GM21825 (cell line): ENCODE results near the gene PDSS2.

Experiments used
- ATAC-seq: cut with Tn5 transposase; IDR thresholded peaks from one replicate; pipeline ENCODE4 v1.9.1; 2021; ENCODE audit warnings: mild to moderate bottlenecking, moderate library complexity; ENCODE audit not compliant: unreplicated experiment

The PDSS2 gene

GRCh38 chr6:107419733-107420132, 39.6 kb downstream of the PDSS2 start:
- no peak for ATAC-seq

DNA sequence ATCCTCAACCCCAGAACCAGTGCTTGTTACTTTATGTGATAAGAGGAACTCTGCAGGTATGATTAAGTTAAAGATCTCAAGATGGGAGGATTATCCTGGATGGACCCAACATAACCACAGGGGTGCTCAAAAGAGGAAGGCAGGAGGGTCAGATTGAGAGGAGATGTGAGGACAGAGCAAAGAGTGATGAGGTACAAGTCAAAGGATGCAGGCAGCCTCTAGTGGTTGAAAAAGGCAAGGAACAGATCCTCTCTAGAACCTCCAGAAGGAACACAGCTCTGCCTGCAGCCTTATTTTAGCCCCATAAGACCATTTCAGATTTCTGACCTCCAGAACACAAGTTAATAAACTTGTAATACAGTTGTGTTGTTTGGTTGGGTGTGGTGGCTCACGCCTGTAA, 41.2 kb downstream of the PDSS2 start:
- ATAC-seq: no peak

GRCh38 chr6:107416145-107416544, 43.2 kb downstream of the PDSS2 start:
- ATAC-seq: no peak

DNA sequence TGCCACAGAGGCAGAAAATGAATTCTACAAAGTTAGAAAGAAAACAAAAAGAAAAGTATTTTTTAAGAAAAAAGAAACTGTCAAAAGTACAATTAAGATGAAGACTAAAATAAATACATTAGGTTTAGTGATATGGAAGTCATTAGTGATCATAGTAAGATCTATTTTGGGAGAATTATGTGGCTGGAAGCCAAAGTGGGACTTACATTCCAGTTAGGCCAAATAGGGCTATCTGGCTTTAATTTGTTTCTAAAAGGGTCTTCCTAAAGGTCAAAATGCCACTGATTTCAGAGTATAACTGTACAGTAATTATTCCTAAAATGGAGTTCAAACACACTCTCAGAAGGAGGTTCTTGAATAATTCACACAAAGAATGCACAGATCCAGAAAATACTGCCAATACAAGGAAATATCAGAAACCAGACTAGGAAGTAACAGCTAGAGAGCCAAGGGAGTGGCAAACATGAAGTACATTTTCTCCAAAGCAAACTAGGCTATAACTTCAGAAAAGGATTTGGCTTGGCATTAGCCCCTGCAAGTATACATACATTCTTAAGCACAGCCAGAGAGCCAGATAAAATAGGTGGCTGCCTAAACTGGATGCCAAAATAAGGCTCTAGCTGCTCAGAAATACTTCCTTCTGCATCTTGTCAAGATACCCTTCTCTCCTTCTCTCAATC, 45.3 kb downstream of the PDSS2 start:
- ATAC-seq: no peak

DNA sequence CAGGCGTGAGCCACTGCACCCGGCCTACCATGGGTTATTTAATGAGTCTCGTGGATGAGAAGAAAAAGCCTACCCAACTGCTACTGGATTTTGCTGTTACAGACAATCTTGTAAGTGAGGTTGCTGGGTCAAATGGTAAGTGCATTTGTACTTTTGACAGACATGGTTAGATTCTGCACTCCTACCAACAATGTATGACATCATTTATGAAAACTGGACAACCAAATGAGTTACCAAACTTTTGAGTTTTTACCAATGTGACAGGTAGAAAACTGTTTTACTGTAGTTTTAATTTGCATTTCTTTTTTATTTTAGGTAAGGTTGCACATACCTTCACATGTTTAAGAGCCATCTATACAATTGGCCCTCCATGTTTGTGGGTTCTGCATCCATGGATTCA, 48.2 kb downstream of the PDSS2 start:
- no peak for ATAC-seq

DNA sequence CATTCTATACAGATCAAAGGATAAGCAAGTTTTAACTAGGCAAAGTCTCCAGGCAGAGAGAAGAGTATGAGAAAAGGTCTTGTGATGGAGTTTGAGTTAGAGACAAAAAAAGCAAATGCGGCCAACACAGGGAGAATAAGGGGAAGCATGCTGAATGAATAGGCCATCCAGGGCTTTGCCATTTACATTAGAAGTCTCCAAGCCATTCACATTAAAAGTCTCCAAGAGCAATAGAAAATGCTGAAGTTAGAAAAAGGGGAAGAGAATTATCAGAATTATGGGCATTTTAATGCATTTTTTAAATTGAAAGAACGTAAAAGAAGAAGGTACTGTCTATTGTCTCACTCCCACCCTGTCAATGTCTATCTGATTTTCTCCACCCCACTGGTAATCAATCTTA, 49.4 kb downstream of the PDSS2 start:
- ATAC-seq: no peak

DNA sequence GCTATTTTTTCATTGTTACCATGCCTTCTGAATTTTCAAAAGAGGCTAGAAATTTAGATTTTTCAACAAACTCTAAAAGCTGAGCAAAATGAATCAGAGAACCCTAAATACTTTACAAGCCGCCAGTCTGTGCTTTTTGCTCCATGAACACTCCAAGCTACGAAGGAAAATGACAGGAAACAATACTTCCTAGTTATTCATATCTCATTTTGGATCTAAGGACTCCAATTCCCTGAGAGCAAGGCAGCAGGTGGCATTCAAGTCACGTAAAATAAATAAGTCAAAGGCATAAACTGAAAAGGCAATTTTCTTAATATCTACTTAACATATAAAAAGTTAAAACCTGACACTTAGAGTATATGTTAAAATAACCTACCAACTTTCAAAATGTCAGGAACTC, 50.6 kb downstream of the PDSS2 start:
- ATAC-seq: no peak

DNA sequence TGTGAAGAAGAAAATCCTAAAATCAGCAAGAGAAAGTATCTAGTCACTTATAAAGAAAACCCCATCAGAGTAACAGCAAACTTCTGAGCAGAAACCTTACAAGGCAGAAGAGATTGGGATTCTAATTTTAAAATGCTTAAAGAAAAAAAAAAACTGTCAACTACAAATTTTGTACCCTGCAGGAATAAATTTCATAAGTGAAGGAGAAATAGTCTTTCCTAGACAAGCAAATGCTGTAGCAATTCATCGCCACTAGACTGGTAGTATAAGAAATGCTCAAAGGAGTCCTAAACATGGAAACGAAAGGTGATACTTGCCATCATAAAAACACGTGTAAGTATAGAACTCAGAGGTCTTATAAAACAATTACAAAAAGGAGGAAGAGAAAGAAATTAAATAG, 54.4 kb downstream of the PDSS2 start:
- no peak for ATAC-seq

GRCh38 chr6:107402533-107402932, 56.8 kb downstream of the PDSS2 start:
- no peak for ATAC-seq

DNA sequence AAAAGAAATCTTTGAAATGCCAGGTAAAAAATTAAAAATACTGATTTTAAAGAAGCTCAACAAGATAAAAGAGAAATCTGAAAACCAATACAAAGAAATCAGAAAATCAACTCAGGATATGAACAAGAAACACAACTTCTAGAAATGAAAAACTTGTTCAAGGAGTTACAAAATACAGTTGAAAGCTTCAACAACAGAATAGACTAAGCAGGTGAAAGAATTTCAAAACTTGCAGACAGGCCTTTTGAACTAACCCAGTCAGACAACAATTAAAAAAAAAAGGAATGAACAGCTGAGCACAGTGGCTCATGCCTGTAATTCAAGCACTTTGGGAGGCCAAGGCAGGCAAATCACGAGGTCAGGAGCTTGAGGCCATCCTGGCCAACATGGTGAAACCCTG, 57.8 kb downstream of the PDSS2 start:
- no peak for ATAC-seq

DNA sequence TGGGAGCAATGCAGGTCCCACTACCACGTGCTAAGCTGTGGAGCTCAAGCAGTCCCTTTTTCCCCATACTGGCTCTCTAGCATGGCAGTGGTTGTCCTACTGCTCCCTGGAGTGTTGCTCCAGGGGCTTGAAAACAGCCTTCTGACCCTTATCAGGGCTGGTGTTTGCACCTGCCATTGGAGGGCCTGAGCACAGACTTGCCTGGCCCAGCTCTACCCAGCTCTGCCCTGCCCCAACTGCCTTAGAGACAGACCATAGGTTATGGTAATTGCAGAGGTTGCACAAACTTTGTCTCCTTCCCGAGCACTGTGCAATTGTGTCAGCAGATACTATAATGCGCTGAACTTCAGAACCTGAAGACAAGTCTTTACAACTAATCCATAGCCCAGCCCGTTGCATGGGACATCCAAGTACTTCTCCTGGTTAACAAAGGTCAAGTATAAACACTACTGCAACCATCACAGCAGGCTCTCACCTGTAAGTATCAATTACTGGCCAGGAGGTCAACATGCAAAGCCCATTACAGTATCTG, 58.7 kb downstream of the PDSS2 start:
- ATAC-seq: no peak

DNA sequence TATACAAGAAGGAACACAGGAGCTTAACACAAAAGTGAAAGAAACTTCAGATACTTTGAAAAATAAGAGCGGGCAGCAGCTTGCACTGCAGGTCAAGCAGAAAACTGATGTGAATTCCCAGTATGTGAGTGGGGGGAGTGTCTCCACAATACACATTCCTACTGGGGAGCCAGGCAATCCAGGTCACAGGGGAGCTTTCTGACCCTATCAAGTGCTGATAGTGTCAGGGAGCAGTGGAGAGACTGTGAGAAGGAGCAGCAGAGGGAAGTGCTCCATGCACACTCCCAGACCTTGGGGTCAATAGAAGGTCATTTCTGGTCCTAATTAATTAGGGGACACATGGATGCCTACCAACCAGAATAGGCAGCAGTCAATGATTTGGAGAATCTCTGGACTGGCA, 59.4 kb downstream of the PDSS2 start:
- no peak for ATAC-seq

DNA sequence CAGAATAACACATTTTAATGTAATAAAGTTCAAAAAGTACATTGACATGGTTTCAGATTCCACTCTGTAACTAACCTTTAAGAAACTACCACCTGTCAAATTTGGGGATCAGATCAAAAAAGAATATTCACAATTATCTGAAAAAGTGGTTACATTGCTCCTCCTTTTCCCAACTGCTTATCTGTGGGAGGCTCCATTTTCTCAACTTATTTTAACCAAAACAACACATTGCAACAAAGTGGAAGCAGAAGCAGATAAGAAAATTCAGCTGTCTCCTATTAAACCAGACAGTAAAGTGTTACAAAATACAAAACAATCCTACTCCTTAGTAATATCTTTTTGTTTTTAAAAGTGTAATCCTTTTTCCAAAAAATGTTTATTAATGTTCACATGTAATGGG, 61.4 kb downstream of the PDSS2 start:
- no peak for ATAC-seq

GRCh38 chr6:107396211-107396610, 63.2 kb downstream of the PDSS2 start:
- ATAC-seq: no peak

- ATAC-seq: no peak
Observed at GRCh38 chr6:107392069-107392468, 67.3 kb downstream of the PDSS2 start.

DNA sequence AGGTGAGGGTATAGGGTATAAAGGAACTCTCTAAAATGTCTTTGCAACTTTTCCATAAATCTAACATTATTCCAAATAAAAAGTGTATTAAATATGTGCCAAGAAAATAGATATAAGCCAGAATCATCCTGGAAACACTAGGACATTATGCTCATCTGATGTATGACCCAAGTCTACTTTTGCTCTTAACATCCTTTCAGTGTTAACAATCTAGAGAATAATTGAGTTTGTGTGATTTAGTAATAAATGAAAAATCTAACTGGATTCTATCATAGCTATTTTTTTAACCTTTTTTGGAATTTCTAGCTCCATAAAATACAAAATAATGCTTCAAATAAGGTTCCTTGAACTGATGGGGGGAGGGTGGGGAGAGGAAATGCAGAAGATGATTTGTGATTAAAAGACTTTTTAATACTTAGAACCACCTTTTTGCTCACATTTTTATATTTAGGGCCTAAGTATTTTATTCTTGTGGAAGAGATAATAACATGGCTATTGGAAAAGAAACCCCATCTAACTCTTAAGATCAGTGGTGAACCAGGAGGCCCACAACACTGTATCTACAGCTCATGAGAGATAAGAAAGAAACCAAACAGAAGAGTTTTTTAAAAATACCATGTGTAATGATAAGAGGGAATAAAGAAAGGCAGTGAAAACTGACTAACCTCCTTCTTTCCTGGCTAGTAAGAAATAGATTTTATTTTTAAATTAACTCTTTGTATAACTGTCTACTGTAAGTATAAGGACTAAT, 68.5 kb downstream of the PDSS2 start:
- no peak for ATAC-seq

GRCh38 chr6:107390056-107390455, 69.3 kb downstream of the PDSS2 start:
- no peak for ATAC-seq

DNA sequence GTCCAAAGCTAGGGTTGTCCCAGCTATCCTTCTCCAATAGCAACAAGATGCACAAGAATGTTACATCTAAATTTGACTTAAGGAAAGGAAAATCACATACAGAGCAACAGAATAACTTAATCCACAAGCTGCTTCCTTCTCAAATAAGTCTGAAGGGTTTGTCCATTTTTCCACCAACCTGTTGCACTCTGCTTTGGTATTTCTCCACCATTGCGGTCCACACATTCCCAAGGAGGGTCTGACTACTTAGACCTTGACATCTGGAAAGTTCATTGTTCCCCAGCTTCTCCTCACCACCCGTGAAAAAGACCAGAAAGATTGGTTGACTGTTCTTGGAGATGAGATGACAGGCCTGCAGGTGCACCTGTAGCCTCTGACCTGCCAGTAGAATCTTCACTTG, 72.5 kb downstream of the PDSS2 start:
- ATAC-seq: no peak

- ATAC-seq: no peak
Observed at GRCh38 chr6:107386340-107386739, 73.0 kb downstream of the PDSS2 start.

DNA sequence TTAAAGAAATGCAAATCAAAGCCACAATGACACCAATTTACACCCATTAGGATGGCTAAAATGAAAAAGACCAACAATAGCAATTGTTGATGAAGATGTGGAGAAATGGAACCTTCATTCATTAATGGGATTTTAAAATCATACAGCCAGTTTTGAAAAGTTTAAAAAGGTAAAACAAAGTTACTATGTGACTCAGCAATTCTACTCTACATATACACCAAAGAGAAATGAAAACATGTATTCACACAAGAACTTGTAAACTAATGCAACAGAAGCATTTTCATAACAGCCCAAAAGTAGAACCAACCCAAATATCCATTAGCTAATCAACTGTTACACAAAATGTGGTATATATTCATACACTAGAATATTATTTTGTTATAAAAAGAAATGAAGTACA, 75.7 kb downstream of the PDSS2 start:
- no peak for ATAC-seq

GRCh38 chr6:107374264-107374663, 85.1 kb downstream of the PDSS2 start:
- ATAC-seq: no peak

GRCh38 chr6:107369493-107369892, 89.9 kb downstream of the PDSS2 start:
- no peak for ATAC-seq
